ENCODE data around the gene APBB1.
"Not testable (repeated sequence)": the region's sequence is repeated elsewhere in the genome, so short reads cannot be mapped to it uniquely, and the experiment has no call there.

The APBB1 gene

GRCh38 chr11:6417907-6418556 lies 862 bp downstream of the APBB1 start:
- DNase-seq (ENCODE audit: low read depth), result no peak

GRCh38 chr11:6415797-6416196 lies 3.1 kb downstream of the APBB1 start:
- DNase-seq (ENCODE audit: low read depth), result no peak

GRCh38 chr11:6414874-6415328 lies 4.0 kb downstream of the APBB1 start:
- DNase-seq (ENCODE audit: low read depth), result no peak

GRCh38 chr11:6413791-6414201 lies 5.1 kb downstream of the APBB1 start:
- no peak for DNase-seq (ENCODE audit: low read depth)

GRCh38 chr11:6411594-6412031 lies 7.3 kb downstream of the APBB1 start:
- DNase-seq (ENCODE audit: low read depth), result no peak

GRCh38 chr11:6410695-6411430 lies 8.0 kb downstream of the APBB1 start:
- DNase-seq (ENCODE audit: low read depth), result no peak

GRCh38 chr11:6406370-6406769 lies 12.5 kb downstream of the APBB1 start:
- no peak for DNase-seq (ENCODE audit: low read depth)

GRCh38 chr11:6405846-6406245 lies 13.0 kb downstream of the APBB1 start:
- no peak for DNase-seq (ENCODE audit: low read depth)

GRCh38 chr11:6405052-6405667 lies 13.7 kb downstream of the APBB1 start:
- no peak for DNase-seq (ENCODE audit: low read depth)

GRCh38 chr11:6404342-6405051 lies 14.4 kb downstream of the APBB1 start:
- no peak for DNase-seq (ENCODE audit: low read depth)

- no peak for DNase-seq (ENCODE audit: low read depth)
These were observed 15.4 kb downstream of the APBB1 start for GRCh38 chr11:6403539-6403938.

GRCh38 chr11:6402561-6402981 lies 16.3 kb downstream of the APBB1 start:
- DNase-seq (ENCODE audit: low read depth), result no peak

GRCh38 chr11:6402061-6402470 lies 16.8 kb downstream of the APBB1 start:
- no peak for DNase-seq (ENCODE audit: low read depth)

- DNase-seq (ENCODE audit: low read depth), result no peak
These were observed 17.4 kb downstream of the APBB1 start for GRCh38 chr11:6401464-6401863.

GRCh38 chr11:6400431-6401345 lies 18.2 kb downstream of the APBB1 start:
- DNase-seq (ENCODE audit: low read depth), result no peak

GRCh38 chr11:6397636-6398035 lies 21.3 kb downstream of the APBB1 start:
- no peak for DNase-seq (ENCODE audit: low read depth)

- DNase-seq (ENCODE audit: low read depth), result no peak
These were observed 21.7 kb downstream of the APBB1 start for GRCh38 chr11:6397156-6397555.

- no peak for DNase-seq (ENCODE audit: low read depth)
These were observed 23.3 kb downstream of the APBB1 start for GRCh38 chr11:6395470-6396060.

GRCh38 chr11:6393989-6394670 lies 24.8 kb downstream of the APBB1 start:
- DNase-seq (ENCODE audit: low read depth), result no peak

GRCh38 chr11:6392251-6392650 lies 26.6 kb downstream of the APBB1 start:
- DNase-seq (ENCODE audit: low read depth), result not testable (repeated sequence)
